Astrocyte (in vitro differentiated cells and primary cell): Measurements from ENCODE around the gene NR3C1. TPM values are rescaled to one million over a fixed set of nuclear protein-coding genes. Genes with fewer than 3 reads are reported as not detected.
A peak's percentile ranks its signal among the peaks of the same experiment; 100 is the strongest.

ENCODE experiments used
- DNase-seq: peaks from one replicate; pipeline ENCODE4 v3.0.0-alpha.2; 2010; ENCODE audit warnings: low read depth
- FAIRE-seq: peaks from 2 replicates; lab custom pipeline; 2011; peaks lifted over from hg19 to GRCh38; lab: Jason Lieb, UNC
- H2AFZ ChIP-seq: 2 replicates; pipeline ENCODE4 v1.6.0; 2012; ENCODE audit warnings: low read depth, low read length, inconsistent platforms
- H3K27ac ChIP-seq: 2 replicates; pipeline ENCODE4 v1.5.1; 2011; ENCODE audit warnings: low read depth, low read length, inconsistent platforms
- H3K27me3 ChIP-seq: 2 replicates; pipeline ENCODE4 v1.6.0; 2011; ENCODE audit warnings: low read length, inconsistent platforms; ENCODE audit not compliant: insufficient read depth
- H3K36me3 ChIP-seq: 2 replicates; pipeline ENCODE4 v1.5.1; 2011; ENCODE audit warnings: low read length, inconsistent platforms; ENCODE audit not compliant: insufficient read depth
- H3K4me1 ChIP-seq: 2 replicates; pipeline ENCODE4 v1.5.1; 2011; ENCODE audit warnings: low read length, inconsistent platforms; ENCODE audit not compliant: insufficient read depth
- H3K4me2 ChIP-seq: 2 replicates; pipeline ENCODE4 v1.6.0; 2012; ENCODE audit warnings: low read length, inconsistent platforms
- H3K4me3 ChIP-seq: 2 replicates; pipeline ENCODE4 v1.5.1; 2011; ENCODE audit warnings: low read depth, mild to moderate bottlenecking, low read length, inconsistent platforms; ENCODE audit not compliant: insufficient read depth
- H3K79me2 ChIP-seq: 2 replicates; pipeline ENCODE4 v1.6.0; 2012; ENCODE audit warnings: mild to moderate bottlenecking, low read length, inconsistent platforms; ENCODE audit not compliant: insufficient read depth
- H3K9ac ChIP-seq: 2 replicates; pipeline ENCODE4 v1.6.0; 2012; ENCODE audit warnings: mild to moderate bottlenecking, low read length, inconsistent platforms
- H3K9me3 ChIP-seq: 2 replicates; pipeline ENCODE4 v1.5.1; 2012; ENCODE audit warnings: low read depth, mild to moderate bottlenecking, low read length, inconsistent platforms; ENCODE audit not compliant: insufficient read depth
- H4K20me1 ChIP-seq: 2 replicates; pipeline ENCODE4 v1.6.0; 2012; ENCODE audit warnings: low read length, inconsistent platforms; ENCODE audit not compliant: insufficient read depth
- H3K27ac Mint-ChIP-seq: one replicate; pipeline ENCODE4 v1.8.0; 2021; ENCODE audit warnings: mild to moderate bottlenecking, mixed read lengths; ENCODE audit not compliant: unreplicated experiment
- H3K27me3 Mint-ChIP-seq: one replicate; pipeline ENCODE4 v1.8.0; 2021; ENCODE audit warnings: low read depth, mixed read lengths; ENCODE audit not compliant: unreplicated experiment
- H3K36me3 Mint-ChIP-seq: one replicate; pipeline ENCODE4 v1.8.0; 2021; ENCODE audit warnings: low read depth, mixed read lengths; ENCODE audit not compliant: unreplicated experiment
- H3K4me1 Mint-ChIP-seq: one replicate; pipeline ENCODE4 v1.8.0; 2021; ENCODE audit warnings: low read depth, mixed read lengths; ENCODE audit not compliant: unreplicated experiment
- H3K4me3 Mint-ChIP-seq: one replicate; pipeline ENCODE4 v1.8.0; 2021; ENCODE audit warnings: mild to moderate bottlenecking, moderate library complexity, mixed read lengths; ENCODE audit not compliant: unreplicated experiment
- H3K9me3 Mint-ChIP-seq: one replicate; pipeline ENCODE4 v1.8.0; 2021; ENCODE audit warnings: mild to moderate bottlenecking, mixed read lengths; ENCODE audit not compliant: unreplicated experiment
- CTCF ChIP-seq: IDR thresholded peaks from 2 replicates; pipeline ENCODE4 v1.5.1; 2011; ENCODE audit warnings: low read depth, mild to moderate bottlenecking, inconsistent platforms, low read length, moderate library complexity; ENCODE audit not compliant: insufficient read depth
- EZH2 ChIP-seq: IDR thresholded peaks from 2 replicates; pipeline ENCODE4 v1.6.1; 2012; ENCODE audit warnings: mild to moderate bottlenecking, low read length, inconsistent platforms; ENCODE audit not compliant: insufficient read depth
- total RNA-seq: library from RNA; stranded (reverse); gene quantifications from 2 replicates; pipeline ENCODE4 v1.2.1, GENCODE V29; 2021

Gene NR3C1
- total RNA-seq, 1 donor from 2014 or later: 35.4 TPM

- no peaks in the 10 kb centered on the region for H3K27me3 Mint-ChIP-seq
- H3K9me3 Mint-ChIP-seq: peaks cover 2% of the 10 kb centered on the region
Measured at GRCh38 chr5:143402553-143403333, 743 bp downstream of the NR3C1 start.

DNA sequence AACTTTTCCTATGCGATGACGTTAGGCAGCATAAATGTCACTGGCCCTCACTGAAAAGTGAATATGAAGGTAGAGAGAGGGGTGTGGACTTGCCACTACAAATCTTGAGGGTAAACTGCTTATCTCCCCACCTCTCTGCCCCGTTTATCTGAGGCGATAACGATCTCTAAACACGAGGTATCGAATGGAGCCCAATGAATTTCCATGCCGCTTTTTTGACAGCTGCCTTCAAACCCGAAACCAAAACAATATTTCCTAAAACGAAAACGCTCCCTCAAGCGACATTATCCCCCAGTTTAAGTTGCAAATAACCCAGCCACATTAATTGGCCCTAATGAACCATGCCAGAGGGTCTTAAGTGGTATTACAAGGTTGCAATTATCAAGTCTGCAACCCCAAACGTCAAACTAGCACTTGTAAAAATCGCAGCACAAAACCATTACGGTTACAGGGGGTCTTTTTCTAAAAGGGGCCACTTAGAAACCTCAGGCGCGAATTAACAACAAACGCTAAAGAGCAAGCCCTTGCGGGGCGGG lies 1.4 kb downstream of the NR3C1 start:
- Histone ChIP-seq H3K4me3 (peak overlapping the region; percentile 92), H3K9me3 (no peaks in the 10 kb centered on the region), H3K79me2 (peaks cover 63% of the 10 kb centered on the region), H3K4me1 (peaks cover 21% of the 10 kb centered on the region), H3K36me3 (peaks cover 10% of the 10 kb centered on the region), H2AFZ (peak overlapping the region; percentile 8), H3K4me2 (peak overlapping the region; percentile 98), H3K27ac (peak overlapping the region; percentile 92), H3K27me3 (no peaks in the 10 kb centered on the region), H4K20me1 (peaks cover 37% of the 10 kb centered on the region), H3K9ac (peak overlapping the region; percentile 92)
- no peak for FAIRE-seq
- DNase-seq: no peak
- TF ChIP-seq CTCF: no peak
- TF ChIP-seq EZH2: no peak
- Mint-ChIP-seq H3K4me1 (peaks cover 24% of the 10 kb centered on the region), H3K36me3 (peaks cover 8% of the 10 kb centered on the region), H3K4me3 (peak overlapping the region; percentile 93), H3K9me3 (peaks cover 2% of the 10 kb centered on the region), H3K27ac (peak overlapping the region; percentile 26), H3K27me3 (no peaks in the 10 kb centered on the region)

More at GRCh38 chr5:143402553-143403333, 743 bp downstream of the NR3C1 start:
- Histone ChIP-seq H3K36me3 (peaks cover 10% of the 10 kb centered on the region), H3K27ac (peak overlapping the region; percentile 92), H3K4me1 (peaks cover 21% of the 10 kb centered on the region), H3K27me3 (no peaks in the 10 kb centered on the region), H3K9me3 (no peaks in the 10 kb centered on the region), H2AFZ (peak overlapping the region; percentile 70), H3K9ac (peak overlapping the region; percentile 92), H3K4me3 (peak overlapping the region; percentile 92), H3K79me2 (peaks cover 56% of the 10 kb centered on the region), H4K20me1 (peaks cover 37% of the 10 kb centered on the region), H3K4me2 (peak overlapping the region; percentile 98)
- Mint-ChIP-seq H3K4me3 (peak overlapping the region; percentile 93), H3K36me3 (peaks cover 8% of the 10 kb centered on the region), H3K4me1 (peaks cover 22% of the 10 kb centered on the region), H3K27ac (no peak overlapping the region)
- DNase-seq: no peak
- no peak for FAIRE-seq
- TF ChIP-seq EZH2 (no peak), CTCF (no peak)
